IPS DF 6.9 (cell line): Measurements from ENCODE around the gene APOLD1.
A peak's percentile ranks its signal among the peaks of the same experiment; 100 is the strongest.
"Not testable (repeated sequence)": the region's sequence is repeated elsewhere in the genome, so short reads cannot be mapped to it uniquely, and the experiment has no call there.

Experiments used
- DNase-seq: peaks from one replicate; pipeline ENCODE4 v3.0.0-alpha.2; 2013; ENCODE audit warnings: low read depth, low spot score
- H3K27ac ChIP-seq: one replicate; pipeline ENCODE4 v1.5.1; 2013; ENCODE audit warnings: low read length, control low read depth
- H3K27me3 ChIP-seq: 2 replicates; pipeline ENCODE4 v1.6.1; 2013; ENCODE audit warnings: mild to moderate bottlenecking, low read length; ENCODE audit not compliant: control insufficient read depth, insufficient read depth
- H3K36me3 ChIP-seq: 2 replicates; pipeline ENCODE4 v1.6.1; 2013; ENCODE audit warnings: low read length; ENCODE audit not compliant: control insufficient read depth, insufficient read depth
- H3K4me1 ChIP-seq: 2 replicates; pipeline ENCODE4 v1.6.1; 2013; ENCODE audit warnings: low read length; ENCODE audit not compliant: control insufficient read depth, insufficient read depth
- H3K4me3 ChIP-seq: 2 replicates; pipeline ENCODE4 v1.5.1; 2013; ENCODE audit warnings: mild to moderate bottlenecking, low read length
- H3K9me3 ChIP-seq: 2 replicates; pipeline ENCODE4 v1.6.1; 2013; ENCODE audit warnings: low read length, inconsistent platforms; ENCODE audit not compliant: control insufficient read depth, insufficient read depth
- WGBS: extraction: QIAGEN DNeasy Blood & Tissue Kit; methylation state at CpG from one replicate; pipeline ENCODE4 v1.1.7; 2013; ENCODE audit warnings: mixed read lengths, missing lambda C conversion rate; ENCODE audit not compliant: insufficient read length, insufficient coverage; 5-methylcytosine and 5-hydroxymethylcytosine counted together

Gene APOLD1

DNA sequence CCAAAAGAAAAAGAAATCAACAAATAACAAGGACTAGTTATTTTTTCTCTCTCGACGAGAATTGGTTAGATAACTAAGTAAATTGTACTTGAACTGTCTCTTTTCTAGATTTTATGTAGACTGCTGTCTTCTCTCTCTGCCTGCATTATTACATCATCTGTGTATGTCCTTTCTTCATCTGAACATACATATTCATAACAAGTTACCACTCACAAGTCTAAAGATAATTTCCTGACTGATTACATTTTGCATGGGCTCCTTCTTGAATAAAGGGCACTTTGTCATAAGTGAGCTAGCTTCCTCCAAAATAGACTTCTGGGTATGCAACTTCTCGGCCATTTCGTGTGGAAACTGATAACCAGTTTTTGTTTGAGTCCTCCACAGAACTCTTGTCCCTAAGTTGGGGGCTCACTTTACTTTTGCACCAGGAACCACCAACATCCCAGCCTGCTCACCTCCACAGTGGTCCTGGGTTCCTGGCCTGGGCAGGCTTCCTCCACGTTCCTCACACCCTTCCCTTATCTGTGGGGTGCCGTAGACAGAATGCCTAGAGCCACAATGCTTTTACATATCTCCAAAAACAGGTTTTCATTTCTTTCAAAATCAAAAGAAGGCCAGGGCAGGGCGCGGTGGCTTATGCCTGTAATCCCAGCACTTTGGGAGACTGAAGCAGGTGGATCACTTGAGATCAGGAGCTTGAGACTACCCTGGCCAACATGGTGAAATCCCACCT lies 21.5 kb downstream of the APOLD1 start:
- H3K36me3 ChIP-seq = no peaks in the 10 kb centered on the region
- H3K4me3 ChIP-seq = no peak overlapping the region
- H3K27me3 ChIP-seq = no peaks in the 10 kb centered on the region
- WGBS = no CpG with 5 or more reads among the region's 8 CpGs
- DNase-seq = no peak
- no peaks in the 10 kb centered on the region for H3K9me3 ChIP-seq
- no peaks in the 10 kb centered on the region for H3K4me1 ChIP-seq
- H3K27ac ChIP-seq = no peak overlapping the region

DNA sequence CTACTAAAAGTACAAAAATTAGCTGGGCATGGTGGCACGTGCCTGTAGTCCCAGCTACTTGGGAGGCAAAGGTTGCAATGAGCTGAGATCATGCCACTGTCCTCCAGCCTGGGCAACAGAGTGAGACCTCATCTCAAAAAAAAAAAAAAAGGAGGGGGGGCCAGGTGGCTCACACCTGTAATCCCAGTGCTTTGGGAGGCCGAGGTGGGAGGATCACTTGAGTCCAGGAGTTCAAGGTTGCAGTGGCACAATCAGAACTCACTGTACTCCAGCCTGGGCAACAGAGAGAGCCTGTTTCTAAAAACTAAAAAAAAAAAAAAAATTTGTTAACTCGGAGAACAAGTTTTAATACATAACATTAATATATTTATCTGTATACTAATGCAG lies 22.1 kb downstream of the APOLD1 start:
- H3K36me3 ChIP-seq, DNase-seq, H3K4me3 ChIP-seq, H3K27me3 ChIP-seq, H3K9me3 ChIP-seq, H3K4me1 ChIP-seq, H3K27ac ChIP-seq: not testable (repeated sequence)
- no CpG with 5 or more reads among the region's 3 CpGs for whole genome bisulfite sequencing

DNA sequence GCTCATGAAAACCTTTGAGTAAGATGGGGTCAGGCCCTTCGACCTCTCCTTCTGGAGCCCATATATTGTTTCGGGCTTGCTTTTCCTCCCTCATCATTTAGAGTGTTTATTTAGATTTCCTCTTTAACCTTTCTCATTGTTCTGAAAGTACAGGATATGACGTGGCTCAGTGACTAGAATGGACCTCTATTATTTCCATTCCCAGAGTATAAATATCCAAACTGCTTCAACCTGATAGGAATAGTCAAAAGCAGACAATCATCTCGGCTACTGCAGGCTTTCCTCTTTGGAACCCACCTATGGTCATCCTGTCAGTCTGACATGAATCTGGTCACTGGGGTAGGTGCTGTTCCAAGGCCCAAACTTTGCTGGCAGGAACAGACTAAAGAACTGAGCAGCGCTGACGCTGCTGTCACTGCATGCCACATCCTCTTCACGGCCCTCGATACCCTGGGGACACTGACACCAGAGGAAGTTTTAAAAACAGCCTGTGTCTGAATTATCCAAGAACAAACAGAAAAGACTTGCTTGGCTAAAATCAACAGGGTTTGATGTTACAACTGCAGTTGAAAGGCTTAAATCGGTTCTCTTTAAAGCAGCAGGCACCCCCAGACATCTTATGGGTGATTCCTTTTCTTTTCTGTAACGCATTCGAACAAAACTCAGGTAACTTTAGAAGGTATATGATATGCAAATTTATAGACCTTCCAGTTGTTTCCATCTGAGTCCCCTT lies 22.7 kb downstream of the APOLD1 start:
- Histone ChIP-seq H3K4me1 (0 out of 2 replicates have a peak, but pooled peaks cover 2% of the 10 kb centered on the region), H3K9me3 (no peaks in the 10 kb centered on the region), H3K4me3 (no peak overlapping the region), H3K27ac (no peak overlapping the region), H3K36me3 (no peaks in the 10 kb centered on the region), H3K27me3 (no peaks in the 10 kb centered on the region)
- DNase-seq = no peak
- WGBS = no CpG with 5 or more reads among the region's 11 CpGs

DNA sequence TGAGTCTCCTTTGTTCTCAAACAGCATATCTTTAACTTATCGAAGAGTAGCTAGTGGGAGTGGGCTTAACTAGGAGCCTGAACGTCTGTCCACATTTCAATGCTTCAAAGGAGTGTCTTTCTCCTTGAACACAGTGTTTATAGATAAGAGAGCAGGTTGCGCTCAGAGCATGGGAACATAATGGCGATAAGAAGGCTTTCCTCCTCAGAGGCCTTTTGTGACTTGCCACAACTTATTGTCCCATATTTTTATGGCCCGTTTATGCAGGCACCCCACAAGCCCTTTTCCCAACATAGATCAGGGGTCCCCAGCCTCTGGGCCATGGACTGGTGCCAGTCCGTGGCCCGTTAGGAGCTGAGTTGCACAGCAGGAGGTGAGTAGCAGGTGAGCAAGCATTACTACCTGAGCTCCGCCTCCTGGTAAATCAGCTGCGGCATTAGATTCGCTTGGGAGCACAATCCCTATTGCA lies 25.1 kb downstream of the APOLD1 start:
- Histone ChIP-seq H3K36me3 (no peaks in the 10 kb centered on the region; the same call in 1 of the 2 replicates), H3K27me3 (no peaks in the 10 kb centered on the region), H3K9me3 (no peaks in the 10 kb centered on the region), H3K4me1 (0 out of 2 replicates have a peak, but pooled peaks cover 2% of the 10 kb centered on the region), H3K27ac (no peak overlapping the region), H3K4me3 (no peak overlapping the region)
- DNase-seq = no peak
- no CpG with 5 or more reads among the region's 10 CpGs for WGBS

DNA sequence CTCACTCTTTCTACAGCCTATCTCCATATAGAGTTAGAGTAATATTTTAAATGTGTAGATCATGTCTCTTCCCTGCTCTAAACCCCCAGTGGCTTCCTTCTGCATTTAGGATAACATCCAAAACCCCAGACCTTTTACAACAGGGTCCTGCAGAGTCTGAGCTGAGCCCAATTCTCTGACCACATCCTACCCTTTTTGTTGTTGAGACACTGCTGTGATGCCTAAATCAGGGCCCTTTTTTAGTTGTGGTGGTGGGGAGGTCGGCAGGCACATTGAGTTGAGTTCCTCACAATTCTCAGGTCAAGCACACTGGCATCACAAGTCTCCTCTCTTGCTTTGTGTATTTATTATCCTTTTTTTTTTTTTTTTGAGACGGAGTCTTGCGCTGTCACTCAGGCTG lies 25.9 kb downstream of the APOLD1 start:
- Histone ChIP-seq H3K27ac (no peak overlapping the region), H3K9me3 (no peaks in the 10 kb centered on the region), H3K4me3 (no peak overlapping the region), H3K27me3 (no peaks in the 10 kb centered on the region), H3K4me1 (0 out of 2 replicates have a peak, but pooled peaks cover 2% of the 10 kb centered on the region), H3K36me3 (no peaks in the 10 kb centered on the region; the same call in 1 of the 2 replicates)
- no CpG with 5 or more reads among the region's 3 CpGs for WGBS
- no peak for DNase-seq

DNA sequence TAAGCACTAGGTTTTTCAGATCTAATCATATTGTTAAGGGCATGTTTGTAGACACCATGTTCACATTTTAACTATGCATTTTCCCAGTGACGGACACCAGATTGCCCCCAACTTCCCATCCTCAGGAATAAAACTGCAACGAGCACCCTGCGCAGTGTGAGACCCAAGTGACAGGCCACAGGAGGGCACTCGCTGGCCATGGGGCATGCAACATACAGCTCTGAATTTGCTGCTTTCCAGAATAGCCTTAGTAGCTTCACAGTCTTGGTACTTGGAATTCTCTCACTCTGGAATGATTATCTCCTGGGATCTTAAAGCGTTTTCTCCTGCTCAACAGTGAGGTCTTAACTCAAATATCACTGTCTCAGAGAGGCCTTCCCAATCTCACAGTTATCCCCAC lies 26.7 kb downstream of the APOLD1 start:
- Histone ChIP-seq H3K27ac (no peak overlapping the region), H3K4me1 (0 out of 2 replicates have a peak, but pooled peaks cover 2% of the 10 kb centered on the region), H3K4me3 (no peak overlapping the region), H3K36me3 (no peaks in the 10 kb centered on the region; the same call in 1 of the 2 replicates), H3K9me3 (no peaks in the 10 kb centered on the region), H3K27me3 (no peaks in the 10 kb centered on the region)
- no peak for DNase-seq
- WGBS = no CpG with 5 or more reads among the region's 5 CpGs

DNA sequence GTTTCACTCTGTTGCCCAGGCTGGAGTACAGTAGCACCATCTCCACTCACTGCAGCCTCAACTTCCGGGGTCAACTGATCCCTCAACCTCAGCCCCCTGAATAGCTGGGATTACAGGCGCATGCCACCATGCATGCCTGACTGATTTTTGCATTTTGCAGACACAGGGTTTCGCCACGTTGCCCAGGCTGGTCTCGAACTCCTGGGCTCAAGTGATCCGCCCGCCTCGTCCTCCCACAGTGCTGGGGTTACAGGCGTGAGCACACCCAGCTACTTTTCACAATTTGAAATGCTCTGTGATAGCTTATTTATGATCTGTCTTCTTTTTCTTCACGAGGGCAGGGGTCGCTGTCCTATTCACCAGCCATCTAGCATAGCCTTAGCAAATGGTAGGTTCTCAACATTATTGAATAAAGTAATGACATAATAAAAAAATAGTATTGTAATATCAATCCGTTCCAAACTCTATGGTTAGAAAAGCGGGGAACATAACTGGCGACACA lies 27.2 kb downstream of the APOLD1 start:
- Histone ChIP-seq H3K27ac (no peak overlapping the region), H3K27me3 (no peaks in the 10 kb centered on the region), H3K4me3 (no peak overlapping the region), H3K9me3 (no peaks in the 10 kb centered on the region), H3K4me1 (0 out of 2 replicates have a peak, but pooled peaks cover 2% of the 10 kb centered on the region), H3K36me3 (no peaks in the 10 kb centered on the region; the same call in 1 of the 2 replicates)
- no peak for DNase-seq
- WGBS = no CpG with 5 or more reads among the region's 14 CpGs

DNA sequence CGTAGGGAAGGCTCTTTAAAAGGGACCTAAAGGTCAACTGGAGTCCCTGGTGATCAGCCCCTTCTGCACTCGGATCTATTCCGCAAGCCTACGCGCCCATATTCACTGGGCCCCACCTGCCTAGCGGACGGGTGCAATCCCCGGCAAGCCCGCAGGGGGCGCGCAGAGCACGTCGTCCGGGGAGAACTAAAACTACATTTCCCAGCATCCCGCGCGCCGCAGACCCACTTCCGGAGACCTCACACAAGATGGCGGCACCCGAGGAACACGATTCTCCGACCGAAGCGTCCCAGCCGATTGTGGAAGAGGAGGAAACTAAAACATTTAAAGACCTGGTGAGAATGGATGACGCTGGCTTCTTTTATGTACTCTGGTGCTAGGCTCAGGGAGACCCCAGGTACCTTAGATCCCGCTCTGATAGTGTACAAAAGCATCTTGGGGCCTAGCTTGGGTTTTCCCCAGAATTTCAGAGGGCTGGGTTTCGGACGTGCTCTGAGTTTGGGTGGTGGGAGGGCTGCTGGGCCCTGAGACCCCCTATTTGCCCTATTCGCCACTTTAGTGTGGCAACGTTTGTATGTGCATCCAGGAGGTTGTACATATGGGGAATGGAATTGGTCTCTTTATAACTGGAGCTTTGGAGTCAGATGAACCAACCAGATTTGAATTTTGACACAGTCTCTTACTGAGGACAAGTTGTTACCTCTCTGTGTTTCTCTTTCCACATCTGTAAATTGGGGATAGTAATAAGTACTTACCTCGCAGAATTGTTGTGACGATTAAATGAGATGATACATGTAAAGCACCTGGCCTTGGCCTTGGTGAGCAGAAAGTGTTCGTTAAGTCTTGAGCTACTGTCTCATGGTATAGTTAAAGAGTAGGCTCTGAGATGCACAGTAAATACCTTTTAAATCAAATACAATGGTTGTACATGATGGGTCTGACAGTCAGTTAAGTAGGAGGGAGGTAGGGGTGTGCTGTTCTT lies 28.0 kb downstream of the APOLD1 start, which contains the start of gene DDX47:
Gene DDX47, plus strand, starts transcription at position 227 of the 982 bp plus-strand sequence. Its CDS starts 22 bp downstream, at position 249.
- Histone ChIP-seq H3K9me3 (no peaks in the 10 kb centered on the region), H3K27ac (no peak within 1 kb of the TSS), H3K4me3 (peak within 1 kb of the TSS; percentile 89), H3K36me3 (no peaks in the 10 kb centered on the region; the same call in 1 of the 2 replicates), H3K4me1 (0 out of 2 replicates have a peak, but pooled peaks cover 2% of the 10 kb centered on the region), H3K27me3 (no peaks in the 10 kb centered on the region)
- WGBS = no CpG with 5 or more reads among the region's 35 CpGs
- peak; percentile 91 for DNase-seq

DNA sequence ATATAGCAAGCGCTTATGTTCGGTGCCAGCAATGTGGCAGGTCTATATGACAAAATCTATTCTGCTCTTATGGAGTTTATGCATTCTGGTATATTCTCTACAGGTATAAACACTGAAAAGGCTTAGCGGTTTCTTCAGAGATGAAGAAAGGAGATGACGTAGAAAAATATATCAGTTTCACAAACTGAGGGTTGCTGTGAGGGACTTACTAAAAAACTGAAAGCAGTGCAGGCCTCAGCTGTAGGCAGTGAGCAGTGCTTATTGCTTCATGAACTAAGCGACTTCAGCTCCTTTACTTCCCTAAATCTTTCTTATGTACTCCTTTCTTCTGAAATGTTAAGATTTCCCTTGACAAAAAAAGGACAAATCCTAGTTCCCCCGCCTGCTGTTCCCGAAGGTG lies 32.2 kb downstream of the APOLD1 start:
- Histone ChIP-seq H3K4me3 (no peak overlapping the region), H3K27me3 (no peaks in the 10 kb centered on the region), H3K27ac (no peak overlapping the region), H3K4me1 (0 out of 2 replicates have a peak, but pooled peaks cover under 1% of the 10 kb centered on the region), H3K36me3 (no peaks in the 10 kb centered on the region; the same call in 1 of the 2 replicates), H3K9me3 (no peaks in the 10 kb centered on the region)
- WGBS = no CpG with 5 or more reads among the region's 7 CpGs
- no peak for DNase-seq
